Neuron (in vitro differentiated cells): ENCODE data around the gene PTPRN2.
"Not testable (repeated sequence)": the region's sequence is repeated elsewhere in the genome, so short reads cannot be mapped to it uniquely, and the experiment has no call there.

Experiments
- H2AFZ ChIP-seq: one replicate; pipeline ENCODE4 v1.6.1; 2013; ENCODE audit warnings: low read depth, mild to moderate bottlenecking, inconsistent platforms, low read length, moderate library complexity
- H3K27me3 ChIP-seq: one replicate; pipeline ENCODE4 v1.6.1; 2013; ENCODE audit warnings: low read length; ENCODE audit not compliant: insufficient read depth
- H3K36me3 ChIP-seq: one replicate; pipeline ENCODE4 v1.6.1; 2013; ENCODE audit warnings: low read length; ENCODE audit not compliant: insufficient read depth
- H3K4me1 ChIP-seq: one replicate; pipeline ENCODE4 v1.6.1; 2013; ENCODE audit warnings: low read length; ENCODE audit not compliant: insufficient read depth
- H3K4me3 ChIP-seq: 2 replicates; pipeline ENCODE4 v1.5.1; 2013; ENCODE audit warnings: mild to moderate bottlenecking, low read length, moderate library complexity
- H3K9me3 ChIP-seq: one replicate; pipeline ENCODE4 v1.6.1; 2013; ENCODE audit warnings: low read length

PTPRN2 gene

GRCh38 chr7:157981778-157982177 lies 605.8 kb downstream of the PTPRN2 start:
- Histone ChIP-seq H3K9me3 (no peaks in the 10 kb centered on the region), H3K4me1 (no peaks in the 10 kb centered on the region), H3K4me3 (no peak overlapping the region), H3K36me3 (no peaks in the 10 kb centered on the region), H3K27me3 (peaks cover 7% of the 10 kb centered on the region), H2AFZ (no peak overlapping the region)

GRCh38 chr7:157980774-157981173 lies 606.8 kb downstream of the PTPRN2 start:
- H2AFZ ChIP-seq, result no peak overlapping the region
- peaks cover 5% of the 10 kb centered on the region for H3K27me3 ChIP-seq
- no peaks in the 10 kb centered on the region for H3K36me3 ChIP-seq
- no peak overlapping the region for H3K4me3 ChIP-seq
- no peaks in the 10 kb centered on the region for H3K4me1 ChIP-seq
- H3K9me3 ChIP-seq, result no peaks in the 10 kb centered on the region

DNA sequence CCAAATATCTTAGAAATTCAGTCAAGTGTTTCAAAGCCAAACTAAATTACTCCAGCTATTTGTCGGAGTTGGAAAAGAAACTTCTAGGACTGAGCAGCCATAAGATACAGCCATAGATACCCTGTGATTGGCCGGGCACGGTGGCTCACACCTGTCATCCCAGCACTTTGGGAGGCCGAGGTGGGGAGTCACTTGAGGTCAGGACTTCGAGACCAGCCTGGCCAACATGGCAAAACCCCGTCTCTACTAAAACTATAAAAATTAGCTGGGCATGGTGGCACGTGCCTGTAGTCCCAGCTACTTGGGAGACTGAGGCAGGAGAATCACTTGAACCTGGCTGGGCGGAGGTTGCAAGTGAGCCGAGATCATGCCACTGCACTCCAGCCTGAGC lies 607.3 kb downstream of the PTPRN2 start:
- H3K4me1 ChIP-seq, H2AFZ ChIP-seq, H3K36me3 ChIP-seq, H3K4me3 ChIP-seq, H3K27me3 ChIP-seq, H3K9me3 ChIP-seq: not testable (repeated sequence)

DNA sequence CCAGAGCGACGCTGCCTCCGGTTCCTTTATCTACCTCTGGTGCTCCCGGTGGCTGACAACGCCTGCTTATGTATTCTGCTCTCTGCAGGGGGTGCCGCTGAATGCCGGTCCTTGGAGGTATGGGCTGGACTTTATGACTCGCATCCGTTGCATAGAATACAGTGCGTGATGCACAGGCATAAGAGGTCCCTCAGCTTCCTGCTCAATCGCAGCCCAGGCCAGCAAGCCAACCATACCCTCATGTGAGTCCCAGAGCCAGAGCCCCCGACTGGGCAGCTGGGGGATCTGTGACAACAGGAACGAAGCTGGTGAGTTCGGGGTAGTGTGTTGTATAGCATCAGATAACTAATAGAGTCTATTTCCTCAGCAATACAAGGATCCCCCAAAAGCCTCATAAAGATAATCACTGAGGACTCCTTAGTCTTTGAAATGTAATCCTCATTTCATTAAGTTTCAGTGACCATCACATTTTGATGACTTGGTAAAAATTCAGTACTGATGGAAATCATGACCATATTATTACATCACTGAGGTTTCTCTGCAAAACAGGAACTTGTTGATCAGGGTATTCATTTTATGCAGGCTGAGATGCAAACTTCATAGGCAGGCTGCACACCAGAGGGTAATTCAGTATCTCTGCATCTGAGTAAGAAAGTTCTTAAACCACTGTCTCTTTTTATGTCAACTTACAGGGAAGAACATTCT lies 607.8 kb downstream of the PTPRN2 start:
- H3K27me3 ChIP-seq, result peaks cover 5% of the 10 kb centered on the region
- H3K4me3 ChIP-seq, result no peak overlapping the region
- no peak overlapping the region for H2AFZ ChIP-seq
- no peaks in the 10 kb centered on the region for H3K9me3 ChIP-seq
- H3K4me1 ChIP-seq, result no peaks in the 10 kb centered on the region
- H3K36me3 ChIP-seq, result no peaks in the 10 kb centered on the region

GRCh38 chr7:157978766-157979165 lies 608.9 kb downstream of the PTPRN2 start:
- Histone ChIP-seq H3K27me3 (peaks cover 5% of the 10 kb centered on the region), H3K4me3 (no peak overlapping the region), H3K36me3 (no peaks in the 10 kb centered on the region), H2AFZ (no peak overlapping the region), H3K9me3 (peaks cover 3% of the 10 kb centered on the region), H3K4me1 (no peaks in the 10 kb centered on the region)

DNA sequence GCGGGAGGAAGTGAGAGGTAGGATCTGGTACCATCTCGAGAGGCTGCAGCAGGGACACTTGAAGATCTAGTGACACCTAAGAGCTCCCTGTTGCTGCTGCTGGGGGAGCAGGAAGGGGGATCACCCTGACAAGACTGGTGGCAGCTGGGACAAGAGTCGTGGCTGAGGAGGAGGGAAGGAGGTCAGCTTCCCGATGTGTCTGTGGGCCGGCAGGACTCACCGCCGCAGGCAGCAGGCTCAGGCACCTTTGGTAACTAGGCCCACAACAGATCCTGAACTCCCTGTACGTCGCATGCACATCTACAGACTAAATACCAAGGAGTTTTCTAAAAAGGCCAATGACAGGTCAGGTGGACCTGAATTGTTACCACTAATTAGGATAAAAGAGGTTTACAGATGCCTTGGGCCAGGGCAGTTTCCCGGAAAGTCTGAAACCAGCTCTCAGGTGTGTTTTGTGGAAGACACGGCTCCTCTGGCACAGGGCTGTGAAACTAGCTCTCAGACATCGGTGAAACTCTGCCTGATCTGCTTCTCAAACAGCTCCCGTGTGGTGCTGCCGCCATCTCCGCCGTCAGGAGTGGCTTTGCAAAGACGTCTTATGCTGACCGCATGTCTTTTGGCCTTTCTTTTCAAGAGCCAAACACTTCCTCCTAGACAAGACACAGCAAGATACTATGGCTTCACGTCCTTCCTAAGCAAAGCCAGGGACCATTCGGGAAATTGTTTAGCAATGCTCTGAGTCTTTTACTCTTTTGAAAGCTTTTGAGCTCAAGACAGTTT lies 609.7 kb downstream of the PTPRN2 start:
- Histone ChIP-seq H2AFZ (no peak overlapping the region), H3K4me1 (no peaks in the 10 kb centered on the region), H3K27me3 (peaks cover 5% of the 10 kb centered on the region), H3K4me3 (no peak overlapping the region), H3K36me3 (no peaks in the 10 kb centered on the region), H3K9me3 (peaks cover 3% of the 10 kb centered on the region)

DNA sequence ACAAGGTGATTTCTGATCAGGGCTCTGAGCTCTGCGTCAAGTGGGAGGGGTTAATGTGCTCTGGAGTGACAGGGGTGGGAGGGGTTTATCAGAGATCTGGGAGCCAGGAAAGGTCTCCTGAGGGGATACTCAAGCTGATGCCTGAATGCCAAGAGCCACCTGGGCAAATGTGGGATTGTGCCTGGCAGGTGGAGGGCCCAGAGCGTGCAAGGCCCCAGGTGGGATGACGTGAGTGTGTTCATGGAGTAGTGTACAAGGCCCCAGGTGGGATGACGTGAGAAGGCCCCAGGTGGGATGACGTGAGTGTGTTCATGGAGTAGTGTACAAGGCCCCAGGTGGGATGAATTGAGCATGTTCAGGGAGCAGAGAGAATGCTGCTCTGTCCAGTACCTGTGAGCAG lies 610.3 kb downstream of the PTPRN2 start:
- Histone ChIP-seq H3K4me3 (no peak overlapping the region), H3K36me3 (no peaks in the 10 kb centered on the region), H3K27me3 (peaks cover 5% of the 10 kb centered on the region), H3K9me3 (peaks cover 3% of the 10 kb centered on the region), H3K4me1 (no peaks in the 10 kb centered on the region), H2AFZ (no peak overlapping the region)

DNA sequence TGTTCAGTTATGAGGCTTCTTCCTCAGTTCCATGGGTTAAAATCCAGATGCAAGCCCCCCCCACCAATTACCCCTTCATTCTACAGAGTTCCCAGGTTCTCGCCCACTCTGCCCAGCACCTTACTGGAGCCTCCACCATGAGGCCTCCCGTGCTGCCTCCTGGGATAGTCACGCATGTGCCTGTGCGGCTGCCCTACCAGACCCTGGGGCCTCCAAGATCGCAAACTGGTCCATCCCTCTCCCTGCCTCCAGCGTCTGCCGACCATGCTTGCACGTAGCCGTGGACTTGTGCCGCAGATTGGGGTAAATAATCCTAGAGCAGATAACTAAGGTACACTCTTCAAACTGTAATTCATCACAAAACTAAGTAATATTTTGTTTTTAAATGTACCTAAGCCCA lies 611.2 kb downstream of the PTPRN2 start:
- no peaks in the 10 kb centered on the region for H3K36me3 ChIP-seq
- H2AFZ ChIP-seq, result no peak overlapping the region
- peaks cover 3% of the 10 kb centered on the region for H3K9me3 ChIP-seq
- H3K27me3 ChIP-seq, result peaks cover 5% of the 10 kb centered on the region
- H3K4me1 ChIP-seq, result no peaks in the 10 kb centered on the region
- no peak overlapping the region for H3K4me3 ChIP-seq

GRCh38 chr7:157975401-157976372 lies 611.9 kb downstream of the PTPRN2 start:
- H3K4me1 ChIP-seq, result no peaks in the 10 kb centered on the region
- H3K9me3 ChIP-seq, result peaks cover 3% of the 10 kb centered on the region
- no peaks in the 10 kb centered on the region for H3K36me3 ChIP-seq
- peaks cover 5% of the 10 kb centered on the region for H3K27me3 ChIP-seq
- no peak overlapping the region for H2AFZ ChIP-seq
- no peak overlapping the region for H3K4me3 ChIP-seq

DNA sequence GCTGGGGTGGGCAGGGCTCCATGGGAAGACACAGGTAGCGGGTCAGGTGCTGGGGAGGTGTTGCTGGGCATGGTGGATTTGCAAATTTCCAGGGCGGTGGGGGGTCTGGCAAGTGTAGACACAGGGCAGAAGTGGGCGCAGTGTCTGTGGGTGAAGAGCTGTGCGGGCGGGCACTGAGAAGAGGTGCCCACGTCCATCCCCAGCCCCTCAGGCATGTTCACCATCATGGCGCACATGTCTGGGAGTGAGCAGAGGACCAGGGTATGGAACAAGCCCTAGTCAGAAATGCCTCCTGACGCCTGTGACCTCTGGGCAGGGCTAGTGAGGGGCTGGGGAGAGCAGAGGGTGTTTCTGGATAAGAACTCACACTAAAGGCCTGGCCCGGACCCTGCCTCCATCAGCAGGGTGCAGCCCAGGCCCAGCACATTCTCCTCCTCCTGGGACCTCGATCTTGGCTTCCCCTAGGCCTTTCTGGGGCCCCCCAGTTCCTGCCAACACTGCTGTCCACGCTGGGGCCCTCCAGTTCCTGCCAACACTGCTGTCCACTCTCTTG lies 612.9 kb downstream of the PTPRN2 start:
- H3K9me3 ChIP-seq, result peaks cover 3% of the 10 kb centered on the region
- H2AFZ ChIP-seq, result no peak overlapping the region
- H3K4me3 ChIP-seq, result no peak overlapping the region
- H3K4me1 ChIP-seq, result no peaks in the 10 kb centered on the region
- H3K27me3 ChIP-seq, result peaks cover 5% of the 10 kb centered on the region
- H3K36me3 ChIP-seq, result no peaks in the 10 kb centered on the region

GRCh38 chr7:157973971-157974677 lies 613.5 kb downstream of the PTPRN2 start:
- Histone ChIP-seq H3K4me1 (no peaks in the 10 kb centered on the region), H3K27me3 (peaks cover 5% of the 10 kb centered on the region), H2AFZ (no peak overlapping the region), H3K9me3 (peaks cover 3% of the 10 kb centered on the region), H3K36me3 (no peaks in the 10 kb centered on the region), H3K4me3 (no peak overlapping the region)

DNA sequence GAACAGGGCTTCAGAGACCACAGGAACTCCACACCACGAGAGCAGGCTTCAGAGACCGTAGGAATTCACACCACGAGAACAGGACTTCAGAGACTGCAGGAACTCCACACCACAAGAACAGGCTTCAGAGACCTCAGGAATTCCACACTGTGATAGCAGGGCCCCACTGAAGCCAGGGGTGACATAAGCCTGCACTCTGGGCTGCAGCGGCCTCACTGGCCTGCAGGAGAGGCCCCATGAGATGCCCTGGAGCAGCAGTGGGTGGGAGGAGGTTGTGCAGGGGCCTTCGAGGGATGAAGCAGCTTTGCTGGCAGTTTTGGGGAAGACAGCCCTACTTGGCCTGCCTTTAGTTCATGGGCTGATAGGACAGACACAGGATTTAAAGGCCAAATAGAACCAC lies 614.7 kb downstream of the PTPRN2 start:
- Histone ChIP-seq H3K27me3 (peaks cover under 1% of the 10 kb centered on the region), H2AFZ (no peak overlapping the region), H3K4me1 (no peaks in the 10 kb centered on the region), H3K4me3 (no peak overlapping the region), H3K36me3 (no peaks in the 10 kb centered on the region), H3K9me3 (peaks cover 3% of the 10 kb centered on the region)
